Psoas muscle (tissue), 8 donors: ENCODE data around the gene RNF145. TPM values are rescaled to one million over a fixed set of nuclear protein-coding genes. Genes with fewer than 3 reads are reported as not detected.
"Not testable (repeated sequence)": the region's sequence is repeated elsewhere in the genome, so short reads cannot be mapped to it uniquely, and the experiment has no call there.

Experiments
- ATAC-seq, 4 donors: fragments of 200-7000 bp; cut with Tn5 transposase; one replicate each; pipeline ENCODE4 v1.9.1; 2020; ENCODE audit warnings: moderate library complexity in 3 of 4, mild to moderate bottlenecking in 2 of 4
- DNase-seq, 2 donors: peaks; one replicate each; pipeline ENCODE4 v3.0.0-alpha.2; 2020
- H3K27ac ChIP-seq: fragments of 200-600 bp; one replicate; pipeline ENCODE4 v1.8.0; 2022
- H3K27me3 ChIP-seq, 3 donors: fragments of 200-600 bp in 1 of 3; one replicate each; pipeline versions ENCODE4 v1.6.1 to v1.8.0; 2013 to 2022; ENCODE audit warnings: low read length in 2 of 3, mild to moderate bottlenecking in 2 of 3, moderate library complexity in 1 of 3; ENCODE audit not compliant: insufficient read depth in 3 of 3
- H3K36me3 ChIP-seq, 2 donors: fragments of 200-600 bp in 1 of 2; one replicate each; pipeline versions ENCODE4 v1.6.1 to v1.8.0; 2013 to 2022; ENCODE audit warnings: low read depth in 1 of 2, mild to moderate bottlenecking in 1 of 2, moderate library complexity in 1 of 2; ENCODE audit not compliant: insufficient read depth in 1 of 2
- H3K4me1 ChIP-seq: fragments of 200-600 bp; one replicate; pipeline ENCODE4 v1.8.0; 2022
- H3K4me3 ChIP-seq: fragments of 200-600 bp; one replicate; pipeline ENCODE4 v1.8.0; 2022; ENCODE audit warnings: mild to moderate bottlenecking
- H3K9me3 ChIP-seq: fragments of 200-600 bp; one replicate; pipeline ENCODE4 v1.8.0; 2022
- CTCF ChIP-seq: fragments of 200-600 bp; IDR thresholded peaks from one replicate; pipeline ENCODE4 v1.8.0; 2022; ENCODE audit warnings: antibody characterized with exemption
- WGBS, 3 donors: extraction: QIAGEN DNeasy Blood & Tissue Kit; methylation state at CpG; one replicate each; pipeline versions ENCODE4 v1.1.6 to v1.1.7; 2013; 5-methylcytosine and 5-hydroxymethylcytosine counted together
- intact Hi-C, 2 donors: fragments of 100-400 bp; cut with DNase I; formaldehyde crosslinking; loops; one replicate each; pipeline versions ENCODE4 v1.11.0 to v1.14.2; 2022
- polyA plus RNA-seq, 3 donors: library from polyadenylated mRNA; stranded (reverse); fragments of 200-250 nt; gene quantifications; one replicate each; pipeline ENCODE4 v1.2.3, GENCODE V29; 2013
- total RNA-seq, 4 donors: library from RNA; stranded (reverse); fragmentation: NEBNext Ultra II Directional in 2 of 4; extraction: Animal tissue kit (Norgen Biotek cat#: 25700) in 2 of 4; gene quantifications; one replicate each; pipeline versions ENCODE4 v1.2.1 to v1.2.4, GENCODE V29; 2021 to 2023
- donor health status: healthy with polysubstance abuse.
- donor health status: DM: no; HTN: no; CAD: no; lungs with moderate emphysema.
- donor health status: Bipolar disorder and iron deficiency.
- donor health status: healthy.
- donor health status: DM: yes; HTN: yes; CAD: no.
- donor health status: DM: no; HTN: no; CAD: no.
- donor health status: DM: no; HTN: no; CAD: no.
- donor health status: DM: yes; HTN: yes; CAD: no.

Gene RNF145
- total and polyA plus RNA-seq, 7 donors, result 6.0 to 17.8 (median 13.2) TPM

- Histone ChIP-seq H3K36me3 (peaks cover 3 to 65% of the 10 kb centered on the region in 2 donors), H3K9me3 (no peaks in the 10 kb centered on the region), H3K27ac (no peak overlapping the region), H3K4me1 (no peaks in the 10 kb centered on the region), H3K4me3 (no peak overlapping the region), H3K27me3 (no peaks in the 10 kb centered on the region)
- intact Hi-C loops, result no loop called here
- no peak for TF ChIP-seq CTCF
- no peak for DNase-seq
- WGBS, 3 donors, result 60 to 96% (median 82%) methylated on average over 1 of the region's 1 CpG
- peak in 2 of 4 donors; percentile 32 to 51 for ATAC-seq
Observed at GRCh38 chr5:159163027-159163700, 46.2 kb downstream of the RNF145 start.

- peaks cover 3 to 59% of the 10 kb centered on the region in 2 donors for H3K36me3 ChIP-seq
- no peaks in the 10 kb centered on the region for H3K9me3 ChIP-seq
- no peak overlapping the region for H3K27ac ChIP-seq
- DNase-seq (no peak), ATAC-seq (no peak)
- intact Hi-C loops, result no loop called here
- H3K4me3 ChIP-seq, result no peak overlapping the region
- no peak for TF ChIP-seq CTCF
- H3K4me1 ChIP-seq, result no peaks in the 10 kb centered on the region
- H3K27me3 ChIP-seq, result no peaks in the 10 kb centered on the region
- 89 to 92% (median 90%) methylated on average over 9 of the region's 9 CpGs for WGBS, 3 donors
Observed at GRCh38 chr5:159161361-159162214, 47.8 kb downstream of the RNF145 start.

GRCh38 chr5:159158553-159159091, 50.7 kb downstream of the RNF145 start:
- not testable (repeated sequence) for H3K27me3 ChIP-seq, H3K4me3 ChIP-seq, H3K9me3 ChIP-seq, H3K4me1 ChIP-seq, ATAC-seq, DNase-seq, H3K27ac ChIP-seq
- WGBS, 3 donors, result 52 to 61% (median 59%) methylated on average over 4 of the region's 4 CpGs
- intact Hi-C loops, result loop anchor here (5.0 to 10.0 kb wide), 7 partner anchors 49 to 834 kb away; partner anchors contain the start of genes UBLCP1 (in 2 of the 2) and RNF145 (in 1 of the 2)
- peaks cover 3 to 57% of the 10 kb centered on the region in 2 donors for H3K36me3 ChIP-seq

GRCh38 chr5:159157552-159157951, 51.8 kb downstream of the RNF145 start:
- no peaks in the 10 kb centered on the region for H3K4me1 ChIP-seq
- H3K27me3 ChIP-seq, result no peaks in the 10 kb centered on the region
- 68 to 81% (median 78%) methylated on average over 1 of the region's 1 CpG for WGBS, 3 donors
- ATAC-seq (no peak), DNase-seq (no peak)
- no peak overlapping the region for H3K27ac ChIP-seq
- peaks cover 3 to 54% of the 10 kb centered on the region in 2 donors for H3K36me3 ChIP-seq
- no peaks in the 10 kb centered on the region for H3K9me3 ChIP-seq
- TF ChIP-seq CTCF, result no peak
- no peak overlapping the region for H3K4me3 ChIP-seq
- intact Hi-C loops, result loop anchor here (5.0 to 10.0 kb wide), 7 partner anchors 50 to 835 kb away; partner anchors contain the start of genes UBLCP1 (in 2 of the 2) and RNF145 (in 1 of the 2)
